Upper lobe of right lung (tissue), 1 donor: ENCODE measurements around the gene NECTIN4. TPM values are rescaled to one million over a fixed set of nuclear protein-coding genes. Genes with fewer than 3 reads are reported as not detected.
A peak's percentile ranks its signal among the peaks of the same experiment; 100 is the strongest.

Experiments
- ATAC-seq: fragments of 200-7000 bp; cut with Tn5 transposase; one replicate; pipeline ENCODE4 v1.9.1; 2020; ENCODE audit warnings: mild to moderate bottlenecking, moderate library complexity
- DNase-seq: peaks from one replicate; pipeline ENCODE4 v3.0.0-alpha.2; 2020
- H3K27ac ChIP-seq: fragments of 200-600 bp; one replicate; pipeline ENCODE4 v1.8.0; 2022
- H3K27me3 ChIP-seq: fragments of 200-600 bp; one replicate; pipeline ENCODE4 v1.8.0; 2022; ENCODE audit warnings: mild to moderate bottlenecking
- H3K36me3 ChIP-seq: fragments of 200-600 bp; one replicate; pipeline ENCODE4 v1.8.0; 2022
- H3K4me1 ChIP-seq: fragments of 200-600 bp; one replicate; pipeline ENCODE4 v1.8.0; 2022
- H3K4me3 ChIP-seq: fragments of 200-600 bp; one replicate; pipeline ENCODE4 v1.8.0; 2022; ENCODE audit warnings: mild to moderate bottlenecking
- H3K9me3 ChIP-seq: fragments of 200-600 bp; one replicate; pipeline ENCODE4 v1.8.0; 2022
- CTCF ChIP-seq: fragments of 200-600 bp; IDR thresholded peaks from one replicate; pipeline ENCODE4 v1.8.0; 2022; ENCODE audit warnings: antibody characterized with exemption
- intact Hi-C: fragments of 100-400 bp; cut with DNase I; formaldehyde crosslinking; loops from one replicate; pipeline ENCODE4 v1.11.0; 2022
- total RNA-seq: library from RNA; stranded (reverse); fragmentation: NEBNext Ultra II Directional; extraction: Animal tissue kit (Norgen Biotek cat#: 25700); gene quantifications from one replicate; pipeline ENCODE4 v1.2.1, GENCODE V29; 2021
- donor health status: DM: no; HTN: yes; CAD: no; lungs with severe emphysema.

Gene NECTIN4
- total RNA-seq, 1 donor from 2014 or later: 5.4 TPM

- H3K9me3 ChIP-seq: no peaks in the 10 kb centered on the region
- DNase-seq: no peak
- ATAC-seq: peak; percentile 47
- intact Hi-C loops: no loop called here
- TF ChIP-seq CTCF: peak; percentile 25
- H3K4me3 ChIP-seq: no peak overlapping the region
- no peaks in the 10 kb centered on the region for H3K27me3 ChIP-seq
- no peak overlapping the region for H3K27ac ChIP-seq
- H3K36me3 ChIP-seq: peaks cover 4% of the 10 kb centered on the region
- H3K4me1 ChIP-seq: no peaks in the 10 kb centered on the region
Observed at GRCh38 chr1:161054805-161055204, 34.6 kb downstream of the NECTIN4 start.

DNA sequence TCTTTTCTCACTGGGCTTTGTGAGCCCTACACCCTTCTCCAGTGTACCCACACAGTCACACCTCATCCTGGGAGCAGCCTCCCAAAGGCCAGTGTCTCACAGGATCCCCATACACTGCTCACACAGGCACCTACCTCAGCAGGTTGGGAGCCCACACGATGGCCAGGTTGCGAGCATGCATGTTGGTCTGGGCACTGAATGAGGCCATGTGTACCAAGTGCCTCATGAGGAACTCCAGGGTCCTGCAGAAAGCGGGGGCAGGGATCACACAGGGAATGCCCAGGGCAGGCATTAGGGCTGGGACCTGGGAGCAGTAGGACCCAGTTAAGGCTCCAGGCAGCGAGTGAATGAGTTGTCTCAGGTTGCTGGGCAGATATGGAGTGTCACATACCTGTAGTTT, 35.1 kb downstream of the NECTIN4 start:
- DNase-seq (no peak), ATAC-seq (no peak)
- Histone ChIP-seq H3K9me3 (no peaks in the 10 kb centered on the region), H3K36me3 (peaks cover 5% of the 10 kb centered on the region), H3K27me3 (no peaks in the 10 kb centered on the region), H3K4me3 (no peak overlapping the region), H3K4me1 (no peaks in the 10 kb centered on the region), H3K27ac (no peak overlapping the region)
- intact Hi-C loops: no loop called here
- no peak for TF ChIP-seq CTCF

- TF ChIP-seq CTCF: no peak
- intact Hi-C loops: no loop called here
- H3K9me3 ChIP-seq: no peaks in the 10 kb centered on the region
- peaks cover 9% of the 10 kb centered on the region for H3K36me3 ChIP-seq
- H3K4me3 ChIP-seq: no peak overlapping the region
- H3K27me3 ChIP-seq: no peaks in the 10 kb centered on the region
- no peak for DNase-seq
- H3K4me1 ChIP-seq: no peaks in the 10 kb centered on the region
- no peak for ATAC-seq
- H3K27ac ChIP-seq: no peak overlapping the region
Observed at GRCh38 chr1:161052899-161053298, 36.5 kb downstream of the NECTIN4 start.

DNA sequence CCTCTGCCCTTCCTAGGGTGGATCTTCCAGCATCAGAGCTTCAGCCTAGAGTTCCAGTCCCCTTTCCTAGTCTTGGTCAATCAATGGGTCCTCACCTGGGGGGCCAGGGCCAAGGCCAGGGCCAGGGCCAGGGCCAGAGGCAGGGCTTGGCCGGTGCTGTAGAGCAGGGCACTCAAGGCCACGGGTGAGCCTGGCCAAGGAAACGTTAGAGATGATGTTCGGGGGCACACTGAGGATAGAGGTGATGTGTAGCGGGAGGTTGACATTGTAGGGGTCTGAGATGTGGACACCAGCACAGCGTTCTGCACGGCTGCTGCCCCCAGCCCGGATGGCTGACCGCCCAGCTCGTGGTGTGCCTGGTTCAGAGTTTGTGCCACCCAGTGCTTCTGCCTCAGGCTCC, 38.1 kb downstream of the NECTIN4 start:
- Histone ChIP-seq H3K27me3 (no peaks in the 10 kb centered on the region), H3K9me3 (no peaks in the 10 kb centered on the region), H3K4me3 (no peak overlapping the region), H3K4me1 (no peaks in the 10 kb centered on the region), H3K27ac (no peak overlapping the region), H3K36me3 (peaks cover 9% of the 10 kb centered on the region)
- intact Hi-C loops: no loop called here
- DNase-seq (no peak), ATAC-seq (no peak)
- no peak for TF ChIP-seq CTCF

- ATAC-seq: no peak
- Histone ChIP-seq H3K36me3 (peaks cover 6% of the 10 kb centered on the region), H3K4me3 (no peak overlapping the region), H3K9me3 (no peaks in the 10 kb centered on the region), H3K27me3 (no peaks in the 10 kb centered on the region), H3K27ac (no peak overlapping the region), H3K4me1 (peaks cover 4% of the 10 kb centered on the region)
- intact Hi-C loops: no loop called here
- TF ChIP-seq CTCF: no peak
- DNase-seq: peak; percentile 51
Observed at GRCh38 chr1:161048949-161049722, 40.2 kb downstream of the NECTIN4 start.
